ENCODE data around the gene TNKS2.
"Not testable (repeated sequence)": the region's sequence is repeated elsewhere in the genome, so short reads cannot be mapped to it uniquely, and the experiment has no call there.

The TNKS2 gene

DNA sequence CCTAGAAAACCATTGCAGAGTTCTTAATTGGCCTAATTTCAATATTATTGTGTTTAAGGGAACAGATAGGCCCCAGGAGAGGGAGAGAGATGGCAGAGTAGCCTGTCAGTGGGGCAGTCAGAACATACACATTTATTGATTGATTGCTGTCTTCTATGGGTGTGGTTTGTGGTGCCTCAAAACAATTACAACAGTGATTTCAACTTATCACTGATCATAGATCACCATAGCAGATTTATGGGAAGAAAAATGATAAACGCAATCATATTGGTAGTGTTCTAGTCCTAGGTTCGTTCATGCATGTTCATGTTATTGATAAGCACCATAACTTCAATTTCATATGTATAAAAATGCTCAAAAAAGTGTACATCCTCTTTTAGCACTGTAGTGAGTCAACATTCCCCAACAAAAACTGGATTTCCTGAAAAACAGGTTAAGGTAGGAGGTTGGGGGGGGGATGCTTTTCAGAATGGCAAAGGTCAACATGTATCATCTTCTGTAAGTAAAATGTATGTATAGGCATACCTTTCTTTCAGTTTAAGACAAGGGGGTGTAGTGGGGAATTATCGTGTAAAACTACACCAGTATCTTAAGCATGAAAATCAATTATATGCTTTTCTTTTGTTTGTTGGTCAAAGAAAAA, 1.1 kb upstream of the TNKS2 start:
- no peak for DNase-seq

DNA sequence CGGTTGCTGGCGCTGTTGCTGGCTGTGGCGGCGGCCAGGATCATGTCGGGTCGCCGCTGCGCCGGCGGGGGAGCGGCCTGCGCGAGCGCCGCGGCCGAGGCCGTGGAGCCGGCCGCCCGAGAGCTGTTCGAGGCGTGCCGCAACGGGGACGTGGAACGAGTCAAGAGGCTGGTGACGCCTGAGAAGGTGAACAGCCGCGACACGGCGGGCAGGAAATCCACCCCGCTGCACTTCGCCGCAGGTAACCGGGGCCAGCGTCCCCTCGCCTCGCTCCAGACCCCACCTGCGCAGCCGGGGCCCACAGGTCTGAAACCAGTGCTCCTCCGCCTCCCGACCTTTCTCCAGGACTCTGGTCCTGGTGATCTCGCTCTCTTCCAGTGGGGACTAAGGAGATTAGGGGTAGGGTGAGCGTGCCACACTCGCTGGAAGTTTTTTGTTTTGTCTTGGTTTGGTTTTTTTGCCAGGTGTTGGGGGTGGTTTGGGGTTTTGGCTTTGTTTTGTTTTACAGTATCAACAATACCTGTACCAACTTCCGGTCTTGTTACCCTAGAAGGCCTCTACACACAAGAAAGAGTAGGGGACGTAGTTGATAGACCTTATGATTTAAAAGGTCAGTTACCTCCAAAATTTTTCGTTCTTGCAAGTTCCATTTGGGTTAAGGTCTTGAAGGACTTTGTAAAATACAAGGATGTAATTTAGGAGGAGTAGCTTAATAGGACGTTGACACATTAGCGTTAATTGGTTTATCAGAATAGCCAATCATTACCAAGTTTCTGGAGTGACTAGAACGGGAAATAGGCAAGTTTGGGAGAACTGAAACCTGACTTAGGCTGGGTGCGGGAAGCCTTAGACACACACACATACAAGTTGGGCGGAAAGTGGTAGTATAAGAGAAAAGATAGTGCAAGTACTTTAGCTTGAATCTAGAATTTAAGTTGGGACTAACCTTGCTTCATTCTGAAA, 704 bp downstream of the TNKS2 start:
- no peak for DNase-seq

DNA sequence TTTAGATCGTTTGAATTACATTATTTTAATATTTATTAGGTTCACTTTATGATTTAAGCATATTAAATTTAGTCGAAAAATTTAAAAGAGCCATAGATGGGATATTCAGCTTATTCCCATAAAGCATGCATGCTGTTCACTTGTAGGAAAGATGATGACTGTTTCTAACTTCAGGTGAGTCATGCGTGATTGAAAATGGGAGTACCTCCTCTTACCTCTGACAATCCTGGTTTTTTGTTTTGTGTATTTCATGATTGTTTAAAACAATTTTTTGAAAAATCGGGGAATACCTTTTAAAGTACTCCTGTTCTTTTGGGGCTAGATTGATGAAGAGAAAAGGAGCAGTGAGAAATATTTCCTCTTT, 1.4 kb downstream of the TNKS2 start:
- DNase-seq = no peak

DNA sequence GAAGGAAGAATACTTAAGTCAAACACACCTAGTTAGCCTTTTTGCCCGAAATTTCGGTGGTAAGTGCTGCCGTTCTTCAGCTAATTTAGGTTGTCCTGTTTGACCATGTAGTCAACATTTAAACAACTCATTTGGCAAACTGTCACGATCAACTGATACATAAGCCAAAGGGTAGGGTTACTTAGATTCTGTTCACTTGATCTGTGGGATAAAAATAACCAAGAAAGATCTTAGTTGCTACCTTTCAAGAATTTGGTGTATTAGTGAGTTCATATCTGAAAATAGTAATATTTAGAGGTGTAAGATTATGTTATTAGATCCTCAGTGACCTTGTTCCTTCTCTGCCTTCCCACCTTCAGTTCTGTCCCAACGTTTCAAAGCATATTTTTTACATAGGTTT, 2.0 kb downstream of the TNKS2 start:
- no peak for DNase-seq

DNA sequence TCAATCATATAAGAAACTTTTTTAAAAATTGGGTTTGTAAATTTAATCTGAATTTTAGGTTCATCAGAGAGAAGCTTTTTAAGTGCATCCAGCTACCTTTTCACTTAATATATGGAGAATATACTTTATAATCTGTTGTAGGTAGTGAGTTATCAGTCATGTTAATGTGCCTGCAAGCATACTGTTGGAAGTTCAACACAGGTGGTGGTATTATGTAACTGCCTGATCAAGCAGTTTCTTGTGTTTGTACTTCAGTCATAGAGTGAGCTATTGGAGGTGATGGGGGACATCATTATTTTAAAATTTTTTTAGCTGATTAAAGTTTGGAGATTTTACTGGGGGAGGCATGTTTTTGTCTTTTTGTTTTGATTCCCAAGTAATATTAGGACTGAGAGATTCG, 2.5 kb downstream of the TNKS2 start:
- DNase-seq = no peak

DNA sequence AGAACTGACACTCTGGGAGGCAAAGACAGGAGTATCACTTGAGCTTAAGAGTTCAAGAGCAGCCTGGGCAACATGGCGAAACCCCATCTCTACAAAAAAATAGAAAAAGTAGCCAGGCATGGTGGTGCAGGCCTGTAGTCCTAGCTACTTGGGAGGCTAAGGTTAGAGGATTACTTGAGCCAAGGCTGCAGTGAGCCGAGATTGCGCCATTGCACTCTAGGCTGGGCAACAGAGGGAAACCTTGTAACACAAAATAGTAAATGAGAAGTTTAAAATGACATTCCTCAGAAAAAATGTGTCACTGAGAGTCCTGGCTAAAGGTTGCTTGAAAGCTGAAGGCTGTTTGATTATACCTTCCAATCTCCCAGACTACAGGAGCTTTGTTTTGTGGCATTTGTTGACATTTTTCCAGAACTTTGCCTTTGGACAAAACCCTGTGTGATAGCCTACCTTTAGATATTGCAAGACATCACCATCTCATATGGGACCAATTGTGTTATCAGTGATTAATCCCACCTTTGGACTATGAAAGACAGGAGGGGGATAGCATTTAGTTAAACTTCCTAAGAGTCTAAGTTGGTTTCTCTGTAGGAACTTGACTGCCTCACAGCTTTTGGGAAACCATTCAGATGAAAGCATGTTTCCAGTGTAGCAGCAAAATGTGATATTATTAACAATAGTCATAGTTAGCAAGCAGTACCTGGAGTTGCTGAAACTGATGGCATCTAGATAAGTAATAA, 5.3 kb downstream of the TNKS2 start:
- DNase-seq = no peak

DNA sequence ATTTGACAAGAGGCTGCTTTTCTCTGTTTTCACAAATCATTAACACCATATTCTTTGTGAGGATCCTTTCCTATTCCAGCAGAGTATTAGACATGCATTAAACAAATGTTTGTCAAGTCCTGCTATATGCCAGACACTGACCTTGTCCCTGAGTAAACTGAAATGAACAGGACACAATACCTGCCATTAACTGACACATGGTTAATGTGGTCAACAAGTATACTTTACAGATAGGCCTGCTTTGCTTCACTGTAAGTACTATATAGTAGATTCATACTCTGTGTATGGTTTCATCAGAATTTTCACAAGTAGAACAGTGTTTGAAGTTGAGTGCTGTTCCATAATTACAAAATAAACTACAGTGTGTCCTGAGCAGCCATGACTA, 5.9 kb downstream of the TNKS2 start:
- no peak for DNase-seq

DNA sequence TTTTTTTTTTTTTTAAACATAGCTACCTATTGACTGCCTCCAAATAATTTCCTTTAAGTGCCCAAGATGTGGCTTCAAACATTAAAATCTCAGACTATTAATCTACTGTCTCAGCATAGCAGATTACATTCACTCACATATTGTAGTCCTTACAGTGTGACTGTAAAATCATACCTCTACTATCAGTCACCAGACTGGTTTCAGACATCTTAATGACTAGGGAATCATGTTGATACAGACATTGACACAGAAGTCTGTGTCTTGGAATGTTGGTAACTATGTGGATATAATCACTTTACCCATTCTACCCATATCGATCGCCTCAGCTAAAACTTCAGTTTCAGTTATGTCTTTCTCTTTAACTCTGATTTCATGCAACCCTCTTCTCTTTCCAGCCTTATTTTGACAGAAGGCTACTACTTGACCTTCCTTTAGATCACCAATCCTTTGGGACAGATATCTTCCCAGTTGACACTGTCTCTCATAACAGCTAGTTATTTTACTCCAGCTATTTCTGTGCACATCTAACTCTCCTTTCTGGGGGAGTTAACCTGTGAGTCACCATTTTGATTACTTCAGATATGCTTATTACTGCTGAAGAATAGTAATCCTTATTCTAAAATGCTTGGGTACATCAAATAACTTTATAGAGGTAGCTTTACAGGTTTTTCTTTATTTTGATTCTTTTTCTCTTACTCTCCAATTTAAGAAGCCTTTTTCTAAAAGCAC, 7.0 kb downstream of the TNKS2 start:
- no peak for DNase-seq

DNA sequence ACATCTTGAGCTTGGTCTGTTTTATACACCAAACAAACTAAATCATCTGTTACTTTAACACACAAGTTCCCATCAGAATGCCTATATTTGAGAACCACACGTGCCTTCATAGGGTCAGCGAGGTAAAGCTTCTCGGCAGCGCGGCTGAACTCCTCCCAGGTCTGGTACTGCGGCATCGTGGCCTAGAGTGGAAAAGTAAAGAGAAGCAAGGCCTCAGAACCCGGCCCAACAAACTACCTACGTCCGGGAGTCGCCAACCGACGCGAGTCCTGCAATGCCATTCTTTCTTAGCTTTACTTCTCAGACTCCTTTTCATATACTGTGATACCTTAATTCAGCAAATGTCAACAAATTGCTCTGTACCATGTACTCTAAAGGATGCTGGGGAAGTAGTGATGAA, 9.0 kb downstream of the TNKS2 start:
- DNase-seq = not testable (repeated sequence)

DNA sequence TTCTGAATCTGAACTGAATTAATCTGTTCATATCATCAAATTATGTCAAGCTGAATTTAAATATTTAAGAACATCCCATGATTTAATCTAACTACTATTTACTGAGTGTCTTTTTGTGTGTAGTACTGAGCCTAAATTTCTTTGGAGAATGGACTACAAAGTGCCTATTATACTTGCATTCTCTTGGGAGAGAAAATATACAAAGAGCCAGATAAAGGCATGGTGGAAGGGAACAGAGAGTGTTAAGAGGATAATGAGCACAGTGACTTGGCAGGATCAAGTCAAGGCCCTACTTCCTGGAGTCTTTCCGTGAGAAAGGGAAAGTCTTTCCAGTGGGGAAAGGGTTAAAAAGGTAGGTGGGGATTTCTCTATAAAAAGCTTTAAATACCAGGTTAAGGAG, 15.0 kb downstream of the TNKS2 start:
- no peak for DNase-seq

DNA sequence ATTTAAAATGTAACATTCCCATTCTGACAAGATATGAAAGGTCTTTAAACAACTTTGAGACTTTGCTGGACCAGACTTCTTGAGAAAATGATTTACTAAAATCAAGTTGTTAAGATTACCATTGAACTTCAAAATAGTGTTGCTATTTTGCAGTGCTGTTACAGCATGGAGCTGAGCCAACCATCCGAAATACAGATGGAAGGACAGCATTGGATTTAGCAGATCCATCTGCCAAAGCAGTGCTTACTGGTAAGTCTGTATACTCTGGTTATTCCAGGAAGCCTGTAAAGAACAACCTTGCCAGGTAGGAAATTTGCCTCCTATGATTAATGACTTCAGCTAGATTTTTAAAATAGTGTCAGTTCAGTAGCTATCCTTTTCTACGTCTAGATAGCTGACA, 18.8 kb downstream of the TNKS2 start:
- no peak for DNase-seq

DNA sequence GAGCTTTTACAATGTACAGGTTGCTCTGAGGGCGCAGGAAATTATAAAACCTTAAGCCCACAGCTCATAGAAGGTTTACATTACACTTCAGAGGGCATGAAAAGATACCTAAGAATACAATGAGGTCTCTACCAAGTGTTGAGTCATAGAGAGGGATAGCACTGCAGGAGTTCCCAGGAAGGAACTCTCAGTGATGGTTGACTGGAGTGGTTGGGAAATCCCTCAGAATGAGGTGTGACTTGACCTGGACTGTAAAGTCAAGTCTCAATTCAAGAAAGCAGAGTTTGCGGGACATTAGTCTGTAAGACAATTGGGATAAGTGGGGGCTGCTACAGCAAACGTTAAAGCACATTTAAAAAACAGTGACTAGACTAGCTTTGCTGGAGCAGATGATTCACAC, 21.9 kb downstream of the TNKS2 start:
- DNase-seq = no peak

DNA sequence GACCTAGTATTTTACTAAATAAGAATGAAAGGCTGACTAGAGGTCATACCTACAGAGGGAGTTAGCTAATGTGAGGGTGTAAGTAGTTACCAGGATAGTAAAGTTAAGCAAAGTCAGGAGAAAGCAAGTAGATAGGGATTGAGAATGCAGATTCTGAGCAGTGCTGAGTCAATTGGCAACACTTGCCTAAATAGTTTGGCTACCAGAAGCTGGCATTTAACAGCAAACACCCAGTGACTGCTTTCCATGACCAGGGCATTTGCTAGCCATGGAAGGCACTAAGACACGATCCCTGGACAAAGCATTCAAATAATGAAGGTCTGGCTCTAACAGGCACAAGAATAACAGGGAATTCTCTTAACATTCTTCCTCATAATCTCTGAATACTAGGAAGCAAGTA, 25.9 kb downstream of the TNKS2 start:
- DNase-seq = no peak

DNA sequence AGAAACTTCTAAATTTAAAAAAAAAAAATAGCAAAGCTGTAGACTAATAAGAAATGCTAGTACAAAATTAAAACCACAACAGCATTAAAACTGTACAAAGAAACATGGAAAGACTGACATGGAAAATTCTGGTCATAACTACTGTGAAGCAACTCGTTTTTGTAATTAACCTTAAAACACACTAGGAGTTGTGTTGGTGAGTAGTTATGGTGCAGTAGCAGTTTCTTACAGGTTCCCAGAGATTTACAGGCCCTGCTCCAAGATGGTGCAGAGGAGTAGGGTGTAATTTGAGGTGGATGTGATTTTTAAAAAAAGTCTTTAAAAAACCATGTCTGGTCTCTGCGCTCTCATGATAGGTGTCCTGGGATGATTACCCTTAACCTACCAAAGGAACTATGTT, 31.0 kb downstream of the TNKS2 start:
- DNase-seq = no peak

DNA sequence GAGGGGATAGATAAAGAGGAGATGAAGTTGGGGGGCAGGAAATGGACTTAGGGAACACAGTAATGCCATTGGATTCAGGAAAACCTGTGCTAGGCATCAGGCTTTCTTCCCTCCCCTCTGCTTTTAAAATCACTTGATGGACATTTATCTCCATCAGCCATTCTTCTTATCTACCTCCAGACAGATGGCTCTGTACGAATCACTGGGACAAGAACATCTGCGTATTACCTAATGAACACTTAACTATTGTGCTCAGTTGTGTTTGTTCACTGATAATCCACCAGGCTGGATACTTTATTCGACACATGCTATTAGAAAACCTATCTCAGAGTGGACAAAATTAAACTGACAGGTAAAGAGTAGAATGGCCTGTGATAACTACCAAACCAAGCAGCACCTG, 40.0 kb downstream of the TNKS2 start:
- no peak for DNase-seq

DNA sequence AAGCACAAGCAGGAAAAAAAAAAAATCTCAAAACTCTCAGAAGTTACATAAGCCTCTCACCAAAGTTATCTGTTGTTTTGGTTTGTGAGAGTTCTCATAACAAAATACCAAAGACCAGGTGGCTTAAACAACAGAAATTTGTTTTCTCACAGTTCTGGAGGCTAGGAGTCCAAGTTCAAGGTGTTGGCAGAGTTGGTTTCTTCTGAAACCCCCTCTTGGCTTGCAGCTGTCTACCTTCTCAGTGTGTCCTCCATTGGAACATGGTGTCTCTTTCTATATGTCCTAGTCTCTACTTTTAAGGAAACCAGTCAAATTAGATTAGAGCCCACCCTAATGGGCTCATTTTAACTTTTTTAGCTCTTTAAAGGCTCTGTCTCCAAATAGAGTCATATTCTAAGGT, 44.9 kb downstream of the TNKS2 start:
- no peak for DNase-seq

DNA sequence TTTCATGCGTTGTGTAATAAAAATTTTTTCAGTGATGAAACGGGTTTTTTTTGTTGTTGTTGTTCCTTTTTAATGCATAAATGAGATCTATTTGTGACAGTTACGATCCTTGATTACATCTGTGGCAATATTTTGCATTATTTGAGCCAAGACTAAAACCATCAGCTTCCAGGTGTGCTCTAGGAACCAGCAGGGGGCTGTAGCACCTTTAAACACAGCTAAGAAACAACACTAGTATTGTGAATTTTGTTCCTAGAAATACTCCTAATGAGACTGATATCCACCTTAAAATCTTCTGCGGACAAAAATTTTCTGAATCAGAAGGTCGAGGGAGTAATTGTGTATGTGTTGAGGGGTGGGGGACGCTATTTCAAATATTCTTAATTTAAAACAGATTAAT, 58.4 kb downstream of the TNKS2 start:
- no peak for DNase-seq

DNA sequence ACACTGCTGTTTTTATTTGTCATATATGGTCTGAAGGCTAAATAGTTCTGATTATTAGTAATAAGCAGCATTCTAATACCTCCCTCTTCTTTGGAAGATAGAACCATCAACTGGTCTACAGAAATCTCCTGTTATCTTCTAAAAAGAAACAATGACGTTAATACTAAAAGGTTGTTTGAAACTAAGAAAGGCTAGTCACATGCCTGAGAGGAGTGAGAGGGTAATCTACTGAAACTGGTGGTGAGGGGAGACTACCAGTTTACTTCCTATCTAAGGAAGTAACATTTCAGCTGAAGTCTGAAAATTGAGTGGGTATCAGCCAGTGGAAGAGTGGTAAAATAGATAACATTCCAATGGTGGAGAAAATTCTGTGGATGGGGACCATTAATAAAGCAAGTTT, 62.7 kb downstream of the TNKS2 start:
- DNase-seq = no peak

DNA sequence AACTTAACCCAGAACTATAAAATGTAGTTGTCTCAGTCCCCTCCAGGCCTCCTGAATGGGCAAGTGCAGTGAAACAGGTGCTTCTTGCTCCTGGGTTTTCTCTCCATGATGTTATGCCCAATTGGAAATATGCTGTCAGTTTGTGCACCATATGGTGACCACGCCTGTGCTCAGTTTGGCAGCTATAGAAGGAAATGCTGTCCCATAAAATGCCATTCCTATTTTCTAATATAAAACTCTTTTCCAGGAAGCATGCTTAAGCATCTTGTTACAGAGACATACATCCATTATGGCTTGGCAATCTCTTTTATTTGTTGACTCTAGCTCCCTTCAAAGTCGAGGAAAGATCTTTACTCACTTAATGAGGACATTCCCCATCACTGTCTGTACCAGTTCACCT, 65.9 kb downstream of the TNKS2 start:
- no peak for DNase-seq

DNA sequence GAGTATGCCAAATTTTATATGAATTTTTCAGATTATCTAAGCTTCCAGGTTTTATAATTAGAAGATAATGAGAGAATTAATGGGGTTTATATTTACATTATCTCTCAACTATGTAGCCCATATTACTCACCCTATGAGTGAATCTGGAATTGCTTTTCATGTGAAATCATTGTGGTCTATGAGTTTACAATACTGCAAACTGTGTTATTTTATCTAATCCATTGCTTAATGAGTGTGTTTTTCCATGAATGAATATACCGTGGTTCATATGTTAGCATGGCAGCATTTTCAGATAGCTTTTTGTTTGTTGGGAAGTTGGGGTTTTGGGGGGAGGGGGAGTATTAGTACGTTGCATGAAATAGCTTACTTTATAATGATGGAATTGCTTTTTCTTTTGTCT, 66.5 kb downstream of the TNKS2 start:
- DNase-seq = no peak

DNA sequence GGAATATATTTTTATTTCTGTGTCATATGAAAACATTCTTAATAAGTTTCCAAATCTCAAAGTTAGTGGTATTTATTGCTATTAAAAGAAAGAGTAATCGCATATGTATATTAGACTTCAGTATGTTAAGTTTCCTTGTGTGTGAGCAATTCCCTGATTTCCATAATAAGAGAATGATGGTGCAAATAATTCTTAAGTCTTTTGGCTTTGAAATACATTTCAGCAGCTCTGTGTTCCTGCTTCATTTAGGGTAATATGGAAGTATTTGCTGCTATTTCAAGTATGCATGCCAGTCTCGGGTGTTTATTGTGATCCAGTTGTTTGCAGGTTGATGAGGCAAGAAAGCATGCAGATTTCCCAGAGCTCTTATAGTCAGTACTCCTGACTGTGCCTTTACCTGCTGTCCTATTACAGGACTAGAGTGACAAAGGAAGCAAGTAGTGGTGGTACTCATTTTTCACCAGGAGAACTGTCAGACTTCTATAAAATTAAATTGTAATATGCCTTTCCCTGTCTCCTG, 67.4 kb downstream of the TNKS2 start:
- DNase-seq = no peak

DNA sequence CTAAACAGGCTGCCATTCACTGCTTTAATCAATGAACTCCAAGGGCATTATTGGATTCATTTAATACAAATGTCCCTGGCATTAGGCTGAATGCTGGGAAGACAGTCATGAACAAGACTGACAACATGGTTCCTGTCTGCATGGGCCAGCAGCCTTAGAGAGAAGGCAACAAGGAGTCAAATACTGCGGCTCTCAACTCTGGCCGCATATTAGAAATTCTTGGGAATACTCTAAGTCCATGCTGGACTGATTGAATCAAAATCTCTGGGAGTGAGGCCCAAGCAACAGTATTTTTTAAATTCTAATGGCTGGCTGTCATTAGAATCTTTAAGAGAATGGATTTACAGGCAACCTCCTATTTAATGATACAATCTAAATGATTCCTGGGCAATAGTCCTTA, 76.9 kb downstream of the TNKS2 start:
- DNase-seq = no peak

DNA sequence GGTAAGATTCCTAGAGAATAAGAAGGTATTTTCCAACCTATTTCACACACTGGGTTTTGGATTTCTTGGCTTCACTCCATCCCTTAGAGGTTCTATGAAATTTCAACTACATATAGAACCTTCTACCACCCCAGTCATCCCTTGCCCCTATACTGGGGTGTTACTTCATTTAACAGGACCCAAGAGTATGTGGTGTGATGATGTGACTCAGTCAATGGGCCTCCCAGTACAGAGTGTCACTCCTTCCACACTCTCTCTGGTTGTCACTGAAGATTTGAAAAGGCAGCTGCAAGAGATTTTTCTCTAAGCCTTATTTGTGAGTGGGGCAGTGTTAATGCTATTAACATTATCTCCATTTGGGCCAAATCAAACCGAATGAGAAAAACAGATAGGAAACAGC, 77.6 kb downstream of the TNKS2 start:
- no peak for DNase-seq

Measured in activated T-cell treated with anti-CD3 and anti-CD28 coated beads, Interleukin-2, amount 50 U/mL, for 1 hour (primary cell).